Neural cell (in vitro differentiated cells): ENCODE data around the gene JMJD4. TPM values are rescaled to one million over a fixed set of nuclear protein-coding genes. Genes with fewer than 3 reads are reported as not detected.

Experiments used
- H2AFZ ChIP-seq: fragments of 200-600, 300-800 bp; sonication (generic), shearing (Covaris generic); 2 replicates; pipeline ENCODE4 v1.6.0; 2014; ENCODE audit warnings: low read depth, mild to moderate bottlenecking, antibody characterized with exemption, low read length, moderate library complexity
- H3F3A ChIP-seq: fragments of 200-600 bp; shearing (Covaris generic); 2 replicates; pipeline ENCODE4 v1.6.1; 2016; ENCODE audit warnings: mild to moderate bottlenecking, moderate library complexity, mixed read lengths, antibody characterized with exemption, low read length; ENCODE audit not compliant: insufficient read depth, poor library complexity, severe bottlenecking
- H3K27ac ChIP-seq: fragments of 200-600, 300-800 bp; sonication (generic), shearing (Covaris generic); 2 replicates; pipeline ENCODE4 v1.5.1; 2014; ENCODE audit warnings: mild to moderate bottlenecking, low read length, moderate library complexity
- H3K27me3 ChIP-seq: fragments of 300-800, 200-600 bp; sonication (generic), shearing (Covaris generic); 2 replicates; pipeline ENCODE4 v1.6.0; 2014; ENCODE audit warnings: mild to moderate bottlenecking, low read depth, low read length, moderate library complexity; ENCODE audit not compliant: insufficient read depth
- H3K36me3 ChIP-seq: fragments of 300-800, 200-600 bp; sonication (generic), shearing (Covaris generic); 2 replicates; pipeline ENCODE4 v1.5.1; 2014; ENCODE audit warnings: mild to moderate bottlenecking, antibody characterized with exemption, low read length, moderate library complexity; ENCODE audit not compliant: insufficient read depth
- H3K4me2 ChIP-seq: fragments of 300-800, 200-600 bp; sonication (generic), shearing (Covaris generic); 2 replicates; pipeline ENCODE4 v1.6.0; 2014; ENCODE audit warnings: mild to moderate bottlenecking, low read length
- H3K4me3 ChIP-seq: fragments of 300-800, 200-600 bp; sonication (generic), shearing (Covaris generic); 2 replicates; pipeline ENCODE4 v1.5.1; 2014; ENCODE audit warnings: mild to moderate bottlenecking, low read length, moderate library complexity
- H3K79me2 ChIP-seq: fragments of 200-600 bp; shearing (Covaris generic); replicated peaks from 2 replicates; pipeline ENCODE4 v1.6.0; 2014; ENCODE audit warnings: mild to moderate bottlenecking, low read length, moderate library complexity; ENCODE audit not compliant: insufficient read depth
- H3K9ac ChIP-seq: fragments of 300-800, 200-600 bp; sonication (generic), shearing (Covaris generic); 2 replicates; pipeline ENCODE4 v1.6.1; 2016; ENCODE audit warnings: mild to moderate bottlenecking, low read length, mixed read lengths
- H3K9me2 ChIP-seq: fragments of 200-600 bp; shearing (Covaris generic); 2 replicates; pipeline ENCODE4 v1.6.1; 2016; ENCODE audit warnings: mild to moderate bottlenecking, low read length, mixed read lengths; ENCODE audit not compliant: insufficient read depth
- H3K9me3 ChIP-seq: fragments of 200-600, 300-800 bp; sonication (generic), shearing (Covaris generic); 2 replicates; pipeline ENCODE4 v1.6.1; 2016; ENCODE audit warnings: mild to moderate bottlenecking, mixed run types, low read length, moderate library complexity, mixed read lengths
- H4K20me1 ChIP-seq: fragments of 200-600 bp; shearing (Covaris generic); 2 replicates; pipeline ENCODE4 v1.6.1; 2016; ENCODE audit warnings: mild to moderate bottlenecking, mixed run types; ENCODE audit not compliant: insufficient read depth
- CTCF ChIP-seq: fragments of 450-650 bp; IDR thresholded peaks from 2 replicates; pipeline ENCODE4 v1.5.1; 2014; ENCODE audit warnings: antibody characterized with exemption, mild to moderate bottlenecking, moderate library complexity; ENCODE audit not compliant: poor library complexity, severe bottlenecking
- EP300 ChIP-seq: fragments of 450-650 bp; conservative IDR thresholded peaks from 2 replicates; pipeline ENCODE4 v1.6.1; 2014; ENCODE audit warnings: antibody characterized with exemption, mild to moderate bottlenecking, moderate library complexity; ENCODE audit not compliant: poor library complexity, severe bottlenecking
- EZH2 ChIP-seq: fragments of 200-600, 300-800 bp; shearing (Covaris generic), sonication (generic); IDR thresholded peaks from 2 replicates; pipeline ENCODE4 v1.6.1; 2014; ENCODE audit warnings: antibody characterized with exemption, low read length, borderline replicate concordance, mild to moderate bottlenecking; ENCODE audit not compliant: insufficient read depth, poor library complexity, severe bottlenecking
- MXI1 ChIP-seq: fragments of 450-650 bp; conservative IDR thresholded peaks from 2 replicates; pipeline ENCODE4 v1.6.1; 2014; ENCODE audit warnings: antibody characterized with exemption, mild to moderate bottlenecking; ENCODE audit not compliant: poor library complexity, severe bottlenecking
- POLR2AphosphoS5 ChIP-seq: IDR thresholded peaks from 2 replicates; pipeline ENCODE4 v1.6.1; 2012
- RAD21 ChIP-seq: fragments of 450-650 bp; conservative IDR thresholded peaks from 2 replicates; pipeline ENCODE4 v1.6.1; 2014; ENCODE audit warnings: antibody characterized with exemption, mild to moderate bottlenecking, moderate library complexity
- REST ChIP-seq: IDR thresholded peaks from 2 replicates; pipeline ENCODE4 v1.6.1; 2012; ENCODE audit warnings: borderline replicate concordance
- SMC3 ChIP-seq: fragments of 450-650 bp; conservative IDR thresholded peaks from 2 replicates; pipeline ENCODE4 v1.6.1; 2014; ENCODE audit warnings: antibody characterized with exemption, mild to moderate bottlenecking, moderate library complexity; ENCODE audit not compliant: poor library complexity
- TAF1 ChIP-seq: IDR thresholded peaks from 2 replicates; pipeline ENCODE4 v1.6.1; 2012; ENCODE audit warnings: low read depth
- polyA plus RNA-seq: library from polyadenylated mRNA; depleted of rRNA; stranded (reverse); fragments of >200 nt; gene quantifications from 2 replicates; pipeline ENCODE4 v1.2.3, GENCODE V29; 2014

The JMJD4 gene
- polyA plus RNA-seq, 1 donor from 2014 or later: 17.2 TPM

- H3K9me3 ChIP-seq: no peaks in the 10 kb centered on the region
- peak overlapping the region; percentile 98 for H3K4me3 ChIP-seq
- TF ChIP-seq EP300 (no peak), EZH2 (no peak), RAD21 (no peak), TAF1 (no peak)
- no peaks in the 10 kb centered on the region for H3K27me3 ChIP-seq
- H3K27ac ChIP-seq: no peak overlapping the region
- no peaks in the 10 kb centered on the region for H3K36me3 ChIP-seq
- H3K9me2 ChIP-seq: no peaks in the 10 kb centered on the region
- peak overlapping the region; percentile 94 for H3K9ac ChIP-seq
- H3F3A ChIP-seq: no peaks in the 10 kb centered on the region
- peak overlapping the region; percentile 86 for H3K4me2 ChIP-seq
- H2AFZ ChIP-seq: peak overlapping the region; percentile 90
- peaks cover 40% of the 10 kb centered on the region for H3K79me2 ChIP-seq
- H4K20me1 ChIP-seq: no peaks in the 10 kb centered on the region
These were observed 1.2 kb downstream of the JMJD4 start for GRCh38 chr1:227733751-227734545.

GRCh38 chr1:227733309-227733705, 1.8 kb downstream of the JMJD4 start:
- Histone ChIP-seq H4K20me1 (no peaks in the 10 kb centered on the region), H3K9me2 (no peaks in the 10 kb centered on the region), H3K9ac (no peak overlapping the region), H3K27me3 (no peaks in the 10 kb centered on the region), H3K9me3 (no peaks in the 10 kb centered on the region), H3K4me2 (no peak overlapping the region), H3K4me3 (peak overlapping the region; percentile 98), H3K79me2 (peaks cover 36% of the 10 kb centered on the region), H3K36me3 (no peaks in the 10 kb centered on the region), H3K27ac (no peak overlapping the region), H3F3A (no peaks in the 10 kb centered on the region), H2AFZ (no peak overlapping the region)
- TF ChIP-seq RAD21 (no peak), POLR2AphosphoS5 (no peak), TAF1 (no peak), EP300 (no peak), SMC3 (no peak), EZH2 (no peak), REST (no peak)

- Histone ChIP-seq H3F3A (no peaks in the 10 kb centered on the region), H2AFZ (no peak overlapping the region), H3K27ac (no peak overlapping the region), H3K9me3 (no peaks in the 10 kb centered on the region), H3K9ac (no peak overlapping the region), H3K4me3 (no peak overlapping the region), H3K9me2 (no peaks in the 10 kb centered on the region), H3K27me3 (no peaks in the 10 kb centered on the region), H4K20me1 (no peaks in the 10 kb centered on the region), H3K4me2 (no peak overlapping the region), H3K36me3 (no peaks in the 10 kb centered on the region), H3K79me2 (peaks cover 36% of the 10 kb centered on the region)
- no peak for TF ChIP-seq CTCF
- TF ChIP-seq SMC3: no peak
- no peak for TF ChIP-seq MXI1
- no peak for TF ChIP-seq EP300
- TF ChIP-seq RAD21: no peak
- TF ChIP-seq EZH2: no peak
- no peak for TF ChIP-seq POLR2AphosphoS5
- no peak for TF ChIP-seq REST
- no peak for TF ChIP-seq TAF1
These were observed 2.4 kb downstream of the JMJD4 start for GRCh38 chr1:227732586-227733308.
